CD4-positive, alpha-beta T cell treated with Interleukin-2 at 100 ng/mL for 4 hours (primary cell): ENCODE results near the gene PDIA6.
"Not testable (repeated sequence)": the region's sequence is repeated elsewhere in the genome, so short reads cannot be mapped to it uniquely, and the experiment has no call there.

Experiments
- DNase-seq: peaks from one replicate; pipeline ENCODE4 v3.0.0-alpha.2; 2020; ENCODE audit warnings: low spot score

The PDIA6 gene

GRCh38 chr2:10780821-10781220 lies 31.8 kb downstream of the PDIA6 start:
- not testable (repeated sequence) for DNase-seq

GRCh38 chr2:10780491-10780820 lies 32.1 kb downstream of the PDIA6 start:
- DNase-seq: no peak

GRCh38 chr2:10779776-10780490 lies 32.7 kb downstream of the PDIA6 start:
- no peak for DNase-seq

GRCh38 chr2:10778724-10779115 lies 33.9 kb downstream of the PDIA6 start:
- no peak for DNase-seq

GRCh38 chr2:10777842-10778723 lies 34.5 kb downstream of the PDIA6 start:
- no peak for DNase-seq

GRCh38 chr2:10777111-10777841 lies 35.3 kb downstream of the PDIA6 start:
- DNase-seq: no peak

- DNase-seq: no peak
These were observed 36.2 kb downstream of the PDIA6 start for GRCh38 chr2:10776231-10776977.

- DNase-seq: no peak
These were observed 36.8 kb downstream of the PDIA6 start for GRCh38 chr2:10775831-10776230.

- no peak for DNase-seq
These were observed 37.4 kb downstream of the PDIA6 start for GRCh38 chr2:10775021-10775780.

GRCh38 chr2:10774394-10774793 lies 38.2 kb downstream of the PDIA6 start:
- DNase-seq: no peak

- no peak for DNase-seq
These were observed 38.7 kb downstream of the PDIA6 start for GRCh38 chr2:10773821-10774341.

- no peak for DNase-seq
These were observed 39.7 kb downstream of the PDIA6 start for GRCh38 chr2:10772868-10773215.

- DNase-seq: no peak
These were observed 40.3 kb downstream of the PDIA6 start for GRCh38 chr2:10772201-10772867.

GRCh38 chr2:10771786-10772185 lies 40.8 kb downstream of the PDIA6 start:
- no peak for DNase-seq

- no peak for DNase-seq
These were observed 41.4 kb downstream of the PDIA6 start for GRCh38 chr2:10770956-10771750.

GRCh38 chr2:10768063-10768507 lies 44.5 kb downstream of the PDIA6 start:
- DNase-seq: no peak

GRCh38 chr2:10765914-10766313 lies 46.7 kb downstream of the PDIA6 start:
- no peak for DNase-seq

- no peak for DNase-seq
These were observed 47.1 kb downstream of the PDIA6 start for GRCh38 chr2:10765461-10765860.

- DNase-seq: no peak
These were observed 47.7 kb downstream of the PDIA6 start for GRCh38 chr2:10764896-10765295.
